ENCODE measurements around the gene UGT1A7.
A peak's percentile ranks its signal among the peaks of the same experiment; 100 is the strongest.
"Not testable (repeated sequence)": the region's sequence is repeated elsewhere in the genome, so short reads cannot be mapped to it uniquely, and the experiment has no call there.

Gene UGT1A7

DNA sequence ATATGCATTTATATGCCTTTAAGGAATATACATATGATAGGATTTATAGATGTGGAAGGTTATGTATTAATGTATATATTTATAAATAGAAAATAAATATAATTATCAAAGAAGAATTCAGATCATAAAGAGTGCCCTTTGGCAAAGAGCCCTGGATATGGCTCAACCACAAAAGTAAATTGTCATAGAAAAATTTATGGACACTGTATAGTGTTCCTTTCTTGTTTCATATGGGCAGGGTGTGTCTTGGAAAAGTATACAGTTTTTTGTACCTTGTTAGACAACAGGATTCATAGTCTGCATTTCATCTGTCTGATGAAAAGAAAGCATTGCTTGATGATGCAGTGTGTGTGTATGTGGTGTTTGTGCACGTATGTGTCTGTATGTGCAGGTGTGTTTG lies 2.9 kb downstream of the UGT1A7 start:
- no peak for DNase-seq

DNA sequence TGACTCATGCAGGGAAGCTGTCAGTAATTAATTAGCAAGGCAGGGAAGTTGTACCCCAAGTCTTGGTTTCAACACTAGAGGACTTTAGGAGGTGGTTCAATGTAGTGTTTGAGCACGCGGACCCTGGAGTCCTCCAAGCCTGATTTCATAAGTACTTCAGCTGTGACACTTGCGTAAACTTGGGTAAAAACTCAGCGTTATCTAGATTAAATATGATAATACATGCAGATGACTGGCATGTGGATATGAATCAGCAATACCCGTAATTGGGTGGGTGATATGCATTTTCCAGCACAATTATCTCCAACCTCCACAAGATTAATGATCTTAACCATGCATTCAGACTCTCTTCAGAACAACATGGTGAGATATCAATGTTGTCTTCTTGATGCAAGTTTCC lies 5.2 kb downstream of the UGT1A7 start:
- no peak for DNase-seq

DNA sequence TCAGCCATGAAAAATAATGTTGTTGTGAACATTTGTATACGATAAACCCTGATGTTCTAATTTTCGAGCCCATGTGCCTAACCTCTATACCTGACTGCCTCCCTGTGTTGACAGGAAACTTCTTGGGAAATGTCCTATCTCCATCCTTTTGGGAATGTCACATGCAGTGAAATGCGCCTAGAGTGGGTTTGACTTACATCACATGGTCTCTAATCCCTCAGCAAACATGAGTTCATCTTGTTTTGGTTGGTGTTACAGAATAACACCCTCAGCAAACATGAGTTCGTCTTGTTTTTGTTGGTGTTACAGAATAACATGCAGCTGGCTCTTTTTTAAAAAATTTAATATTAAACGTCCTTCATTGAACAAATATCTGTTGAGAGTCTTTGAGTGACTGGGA lies 6.6 kb downstream of the UGT1A7 start:
- no peak for DNase-seq

DNA sequence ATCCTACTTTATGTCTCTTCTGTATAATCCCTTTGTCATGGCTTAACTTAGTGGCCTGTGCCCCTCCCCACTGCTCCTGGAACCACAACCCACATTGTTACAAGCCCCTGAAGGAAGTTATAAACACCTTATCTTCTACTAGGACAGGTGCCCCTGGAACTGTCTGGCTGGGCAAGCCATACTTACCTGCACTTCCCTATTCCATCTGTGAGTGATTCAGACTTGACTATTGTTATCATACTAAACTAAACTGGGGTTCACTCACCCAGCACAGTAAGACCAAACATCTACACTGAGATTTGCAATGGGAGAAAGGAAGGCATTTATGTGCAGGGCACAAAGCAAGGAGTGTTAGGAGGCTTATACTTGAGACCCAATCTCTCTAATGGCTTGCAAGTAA lies 7.3 kb downstream of the UGT1A7 start:
- DNase-seq: no peak

DNA sequence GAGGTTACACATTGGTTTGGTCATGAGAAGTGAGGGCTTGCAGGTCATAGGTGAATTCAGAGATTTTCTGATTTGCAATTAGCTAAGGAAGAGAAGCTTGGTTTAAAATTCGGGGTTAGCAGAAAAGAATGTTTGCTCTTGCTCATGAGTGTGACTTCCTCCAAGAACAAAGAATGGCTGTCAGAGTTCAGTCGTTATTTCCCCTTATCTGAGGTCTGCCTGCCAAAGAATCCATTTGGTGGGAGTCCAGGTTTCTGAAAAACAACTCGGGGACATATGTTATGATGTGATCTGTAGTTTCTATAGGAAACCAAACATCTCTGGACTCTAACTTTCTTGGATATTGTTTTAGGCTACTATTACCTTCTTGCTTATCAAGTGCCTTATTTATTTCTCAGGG lies 7.8 kb downstream of the UGT1A7 start:
- no peak for DNase-seq

DNA sequence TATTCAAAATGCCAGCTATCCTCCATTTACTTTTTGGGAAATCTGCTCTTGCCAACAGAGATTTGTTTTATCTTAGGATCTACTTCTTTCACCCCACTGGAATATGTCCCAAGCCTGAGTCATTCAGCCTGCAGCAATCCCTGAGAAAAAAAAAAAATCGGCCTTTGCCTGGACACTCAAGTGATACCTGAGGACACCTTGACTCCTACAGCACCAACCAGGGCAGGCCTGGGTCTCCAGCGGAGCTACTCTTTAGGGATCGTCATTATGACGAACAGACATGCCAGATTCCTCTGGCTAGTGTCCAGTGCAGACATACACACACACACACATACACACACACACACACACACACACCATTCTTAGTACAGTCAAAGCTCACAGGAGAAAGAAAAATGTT lies 8.7 kb downstream of the UGT1A7 start:
- no peak for DNase-seq

DNA sequence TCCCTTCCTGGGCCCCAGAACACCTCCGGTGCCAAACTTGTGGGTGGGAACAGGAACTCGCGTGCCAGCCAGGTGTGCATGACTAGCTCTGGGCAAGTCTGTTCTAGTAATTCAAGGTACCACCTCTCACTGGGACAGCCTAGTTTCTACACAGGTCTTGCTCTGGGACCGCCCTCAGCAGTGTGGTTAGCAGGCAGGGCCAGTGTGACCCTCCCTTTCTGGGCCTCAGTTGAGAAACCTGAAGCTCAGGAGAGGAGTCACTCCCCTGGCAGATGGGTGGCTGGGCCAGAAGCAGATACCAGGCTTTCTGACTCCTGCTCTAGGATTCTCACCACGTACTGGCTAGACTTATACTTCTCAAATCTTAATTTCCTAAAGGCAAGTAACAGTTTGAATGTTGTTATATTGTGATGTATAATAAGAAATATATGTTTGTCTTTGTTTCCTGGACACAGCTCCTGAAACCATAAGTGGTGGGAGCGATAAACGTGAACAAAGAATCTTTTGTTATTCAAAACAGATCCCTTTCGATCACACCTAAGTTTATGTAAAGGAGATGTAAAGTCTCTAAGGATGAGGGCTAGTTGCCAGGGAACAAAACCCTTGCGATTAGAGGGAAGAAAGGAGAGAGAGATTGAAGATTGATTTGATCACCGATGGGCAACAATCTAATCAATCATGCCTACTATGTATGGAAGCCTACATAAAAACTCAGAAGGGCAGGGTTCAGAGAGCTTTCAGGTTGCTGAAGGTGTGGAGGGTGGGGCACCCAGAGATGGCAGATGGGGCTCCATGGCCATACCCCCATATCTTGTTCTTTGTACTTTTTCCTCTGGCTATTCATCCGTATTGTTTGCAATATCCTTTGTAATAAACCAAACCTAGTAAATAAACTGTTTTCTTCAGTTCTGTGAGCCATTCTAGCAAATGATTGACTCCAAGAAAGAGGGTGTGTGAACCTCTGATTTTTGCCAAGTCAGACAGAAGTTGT lies 10.0 kb downstream of the UGT1A7 start:
- DNase-seq: no peak

DNA sequence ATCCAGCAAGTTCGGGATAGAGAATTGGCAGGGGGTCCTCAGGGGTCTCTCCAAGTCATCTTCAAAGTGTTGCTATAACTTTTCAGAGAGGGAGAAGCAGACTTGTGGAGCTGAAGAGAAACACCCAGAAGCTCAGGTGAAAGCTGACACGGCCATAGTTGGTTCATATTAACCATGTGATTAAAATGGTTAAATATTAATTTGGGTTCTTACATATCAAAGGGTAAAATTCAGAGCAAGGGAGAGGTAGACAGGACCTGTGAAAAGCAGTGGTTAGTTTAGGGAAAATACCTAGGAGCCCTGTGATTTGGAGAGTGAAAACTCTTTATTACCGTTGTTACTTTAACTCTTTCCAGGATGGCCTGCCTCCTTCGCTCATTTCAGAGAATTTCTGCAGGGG lies 10.9 kb downstream of the UGT1A7 start, which contains the start of gene UGT1A6:
UGT1A6 (plus strand) TSS at position 243 of the 400 bp plus-strand sequence; CDS start at position 358, 115 bp downstream.
- DNase-seq: no peak

DNA sequence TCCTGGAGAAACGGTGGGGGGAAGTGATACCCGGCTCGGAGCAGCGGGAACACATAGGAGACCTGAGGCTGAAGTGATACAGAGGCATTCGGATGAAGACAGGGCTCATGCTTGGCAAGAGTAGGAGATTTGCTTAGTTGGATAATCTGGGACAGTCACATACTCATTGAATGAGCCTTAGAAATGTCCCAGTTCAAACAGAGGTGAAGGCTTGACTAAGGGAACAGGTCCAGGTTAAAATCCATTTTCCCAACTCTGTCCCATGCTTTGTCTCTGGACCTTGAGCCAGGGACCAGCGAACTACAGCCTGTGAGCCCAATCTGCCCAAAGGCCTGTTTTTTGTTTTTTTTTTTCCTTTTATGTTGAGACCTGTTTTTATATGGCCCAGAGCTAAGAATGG lies 12.3 kb downstream of the UGT1A7 start:
- no peak for DNase-seq

DNA sequence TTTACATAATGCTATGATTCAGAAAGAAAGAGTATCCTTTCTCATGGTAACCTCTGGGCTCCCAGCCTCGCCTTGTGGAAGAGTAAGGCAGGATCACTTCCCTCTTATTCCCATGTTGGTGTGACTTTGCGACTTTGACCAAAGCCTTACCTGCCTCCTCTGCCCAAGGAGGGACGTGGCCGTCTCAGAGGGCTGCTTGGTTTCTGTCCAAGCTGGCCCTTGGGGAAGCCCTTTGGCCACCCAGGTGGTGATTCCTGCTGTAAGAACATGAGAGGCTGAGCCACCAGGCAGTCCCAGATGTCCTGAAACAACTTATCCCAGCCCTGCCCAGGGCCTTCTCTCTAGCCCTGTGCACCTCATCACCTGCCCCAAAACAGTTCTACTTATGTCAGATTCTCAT lies 17.0 kb downstream of the UGT1A7 start:
- no peak for DNase-seq

DNA sequence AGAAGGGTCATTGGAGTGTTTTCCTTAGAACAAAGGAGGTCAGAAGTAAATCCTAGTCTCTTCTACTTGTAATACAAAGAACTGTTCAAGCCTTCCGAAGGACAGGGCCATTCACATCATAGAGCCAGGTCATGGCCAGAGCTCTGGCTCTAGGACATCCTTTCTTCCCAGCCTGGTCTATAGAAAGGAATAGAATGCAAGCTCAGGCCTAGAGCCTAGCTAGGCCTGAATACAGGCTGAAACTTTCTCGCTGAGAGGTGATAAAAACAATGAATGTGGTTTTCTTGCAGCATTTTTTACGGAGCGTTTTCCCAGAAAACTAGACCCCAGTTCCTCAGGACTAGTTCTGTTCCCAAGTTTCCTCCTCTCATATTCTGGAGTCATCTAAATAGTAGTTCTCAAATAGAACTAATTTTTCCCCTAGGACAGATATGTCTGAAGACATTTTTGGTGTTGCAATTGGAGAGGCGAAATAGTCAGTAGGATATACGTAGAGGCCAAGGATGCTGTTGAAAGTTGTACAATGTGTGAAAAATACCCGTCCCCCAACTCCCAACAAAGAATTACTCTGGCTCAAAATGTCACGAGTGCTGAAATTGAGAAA lies 17.8 kb downstream of the UGT1A7 start:
- DNase-seq: no peak

DNA sequence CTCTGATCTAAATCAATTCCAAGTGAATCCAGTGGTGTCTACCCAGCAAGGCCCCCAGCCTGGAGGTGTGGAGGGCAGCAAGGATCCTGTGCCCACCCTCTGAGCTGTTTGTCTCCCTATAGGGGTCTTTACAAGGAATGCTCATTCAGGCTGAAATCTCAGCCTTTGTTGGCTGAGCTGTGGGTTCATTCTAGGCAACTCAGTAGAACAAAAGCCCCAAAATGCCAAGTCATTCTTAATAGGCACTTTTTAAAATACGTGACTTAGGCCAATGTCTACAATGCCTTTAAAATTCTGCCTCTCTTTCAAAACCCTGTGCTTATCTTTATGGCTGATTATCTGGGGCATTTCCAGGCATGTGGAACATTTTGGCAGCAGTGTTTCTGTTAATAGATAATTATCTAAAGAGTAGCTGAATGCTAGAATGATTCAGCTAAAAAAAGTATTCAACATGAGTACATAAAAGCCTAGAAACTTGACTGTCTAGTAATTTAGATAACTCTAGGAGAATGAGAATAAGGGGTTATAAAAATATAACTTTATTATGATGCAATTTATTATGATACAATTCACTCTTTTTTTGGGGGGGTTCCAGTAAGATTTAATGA lies 18.4 kb downstream of the UGT1A7 start:
- no peak for DNase-seq

DNA sequence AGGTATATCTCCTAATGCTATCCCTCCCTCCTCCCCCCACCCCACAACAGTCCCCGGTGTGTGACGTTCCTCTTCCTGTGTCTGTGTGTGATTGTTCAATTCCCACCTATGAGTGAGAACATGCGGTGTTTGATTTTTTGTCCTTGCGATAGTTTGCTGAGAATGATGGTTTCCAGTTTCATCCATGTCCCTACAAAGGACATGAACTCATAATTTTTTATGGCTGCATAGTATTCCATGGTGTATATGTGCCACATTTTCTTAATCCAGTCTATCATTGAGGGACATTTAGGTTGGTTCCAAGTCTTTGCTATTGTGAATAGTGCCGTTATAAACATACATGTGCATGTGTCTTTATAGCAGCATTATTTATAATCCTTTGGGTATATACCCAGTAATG lies 19.1 kb downstream of the UGT1A7 start:
- not testable (repeated sequence) for DNase-seq

DNA sequence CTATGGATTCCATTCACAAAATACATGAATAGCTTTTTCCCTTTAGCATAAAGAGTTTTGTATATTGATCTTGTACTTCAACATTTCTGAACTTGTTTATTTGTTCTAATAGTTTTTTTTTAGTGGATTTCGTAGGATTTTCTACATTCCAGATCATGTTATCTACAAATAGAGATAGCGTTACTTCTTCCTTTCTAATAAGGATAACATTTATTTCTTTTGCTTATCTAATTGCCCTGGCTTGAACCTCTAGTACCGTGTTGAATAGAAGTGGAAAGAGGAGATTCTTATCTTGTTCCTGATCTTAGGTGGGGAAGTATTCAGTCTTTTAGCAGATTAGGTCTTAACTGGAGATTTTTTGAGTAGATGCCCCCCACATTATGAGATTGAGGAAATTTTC lies 20.5 kb downstream of the UGT1A7 start:
- DNase-seq: no peak

DNA sequence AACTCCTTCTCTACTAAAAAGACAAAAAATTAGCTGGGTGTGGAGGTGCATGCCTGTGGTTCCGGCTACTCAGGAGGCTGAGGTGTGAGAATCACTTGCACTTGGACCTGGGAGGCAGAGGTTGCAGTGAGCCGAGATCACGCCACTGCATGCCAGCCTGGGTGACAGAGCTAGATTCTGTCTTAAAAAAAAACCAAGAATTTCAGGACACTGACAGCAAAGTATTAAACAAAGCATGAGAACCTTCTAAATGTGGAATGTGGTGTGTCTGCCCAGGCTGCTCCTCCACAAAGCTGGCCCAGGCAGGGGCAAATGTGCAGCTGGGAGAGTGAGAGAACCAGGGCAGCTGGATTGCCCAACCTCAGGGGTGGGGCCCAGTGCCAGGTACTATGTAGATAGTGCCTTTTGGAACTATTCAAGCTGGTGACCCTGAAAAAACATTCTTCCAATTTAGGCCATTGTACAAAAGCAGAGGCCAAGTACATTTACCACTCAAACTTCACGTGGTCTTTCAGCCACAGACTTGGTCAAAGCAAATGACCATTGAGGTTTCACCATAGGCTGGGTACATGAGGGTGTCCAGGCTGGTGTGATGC lies 24.3 kb downstream of the UGT1A7 start:
- no peak for DNase-seq

DNA sequence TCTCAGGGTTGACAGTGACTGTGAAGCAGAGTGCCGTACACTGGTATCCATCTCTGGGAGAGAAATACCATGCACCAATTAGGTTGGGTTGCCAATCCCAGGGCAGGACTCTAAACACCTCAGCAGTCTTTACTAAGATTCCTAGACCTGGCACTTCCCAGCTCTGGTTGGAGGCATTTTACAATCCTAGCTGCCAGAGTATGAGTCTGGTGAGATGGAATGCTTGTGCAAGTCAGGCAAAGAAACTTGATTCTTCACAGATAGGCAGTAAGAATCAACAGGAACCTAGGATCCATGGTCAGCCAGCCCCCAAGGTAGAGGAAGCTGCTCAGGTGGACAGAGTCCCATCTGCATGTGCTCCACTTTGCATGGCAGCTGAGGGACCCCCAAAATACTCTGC lies 25.0 kb downstream of the UGT1A7 start:
- DNase-seq: no peak

DNA sequence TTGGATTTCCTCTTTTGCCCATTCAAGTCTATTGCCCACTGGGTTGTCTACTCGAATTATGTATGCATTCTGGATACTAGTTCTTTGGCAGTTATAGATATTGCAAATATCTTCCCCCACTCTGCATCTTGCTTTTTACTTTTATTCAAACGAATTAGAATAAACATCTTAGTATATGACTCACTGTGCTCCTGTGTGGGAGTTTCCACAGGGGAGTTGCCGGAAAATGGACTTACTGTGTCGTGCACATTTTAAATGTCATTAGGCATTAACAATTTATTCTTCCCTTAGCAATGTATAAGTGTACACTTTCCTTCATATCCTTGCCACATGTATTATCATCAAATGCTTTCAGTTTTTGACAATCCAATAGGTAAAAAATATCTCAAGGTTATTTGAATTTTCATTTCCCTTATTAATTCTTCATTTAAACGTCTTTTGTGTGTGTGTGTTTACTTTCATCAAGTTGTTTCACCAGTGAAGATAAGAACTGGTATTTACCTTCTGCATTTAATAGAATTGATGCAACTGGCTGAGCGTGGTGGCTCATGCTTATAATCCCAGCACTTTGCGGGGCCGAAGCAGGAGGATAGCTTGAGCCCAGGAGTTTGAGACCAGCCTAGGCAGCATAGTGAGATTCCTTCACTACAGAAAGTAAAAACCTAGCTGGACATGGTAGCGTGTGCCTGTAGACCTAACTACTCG lies 26.4 kb downstream of the UGT1A7 start:
- DNase-seq: no peak

DNA sequence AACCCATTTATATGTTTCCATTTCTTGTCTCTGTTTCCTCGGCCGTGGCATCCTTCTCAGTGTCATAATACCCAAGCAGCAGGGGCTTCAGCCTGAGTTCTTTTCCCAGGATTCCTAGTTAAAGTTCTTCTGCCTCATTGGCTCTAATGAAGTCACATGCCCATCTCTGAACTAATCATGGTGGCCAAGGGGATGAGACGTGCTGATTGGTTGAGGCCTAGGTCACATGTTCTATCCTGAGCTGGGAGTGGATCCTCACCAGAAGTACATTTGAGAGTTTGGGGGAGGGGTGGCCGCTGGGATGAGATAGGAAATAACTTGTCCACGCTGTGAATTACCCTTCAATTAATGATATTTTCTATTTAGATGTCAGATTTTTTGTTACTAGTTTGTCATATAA lies 27.2 kb downstream of the UGT1A7 start:
- no peak for DNase-seq

DNA sequence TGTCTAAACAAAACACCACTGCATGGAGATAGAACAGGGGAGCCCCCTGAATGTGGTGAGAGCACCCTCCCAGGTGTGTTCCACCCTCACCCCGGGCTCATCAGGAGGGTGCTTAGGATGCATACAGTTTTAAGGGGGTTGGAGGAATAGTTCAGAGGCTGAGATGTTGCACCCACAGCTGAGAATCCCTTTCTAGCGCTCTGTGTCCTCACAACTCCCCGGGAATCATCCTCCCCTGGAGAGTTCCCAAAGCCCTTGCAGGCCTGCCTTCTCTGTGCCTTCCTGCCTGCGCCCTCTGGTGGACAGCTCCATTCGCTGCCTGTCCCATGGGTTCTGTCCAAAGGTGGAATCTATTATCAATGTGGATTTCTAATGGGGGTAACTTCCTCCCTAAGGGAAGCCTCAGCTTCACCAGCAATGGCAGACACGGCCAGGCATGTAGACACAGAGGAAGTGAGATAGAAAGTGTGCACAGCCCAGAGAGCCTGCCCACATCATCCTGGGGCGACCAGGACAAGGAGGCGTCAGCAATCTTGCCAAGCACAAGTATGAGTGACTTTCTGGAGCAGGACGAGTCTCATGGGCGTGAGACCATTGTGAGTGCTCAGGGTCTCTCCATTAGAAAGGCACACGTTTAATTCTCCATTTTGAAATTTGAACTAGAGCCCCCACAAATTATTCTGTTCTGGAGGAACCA lies 29.8 kb downstream of the UGT1A7 start:
- DNase-seq: peak; percentile 67

DNA sequence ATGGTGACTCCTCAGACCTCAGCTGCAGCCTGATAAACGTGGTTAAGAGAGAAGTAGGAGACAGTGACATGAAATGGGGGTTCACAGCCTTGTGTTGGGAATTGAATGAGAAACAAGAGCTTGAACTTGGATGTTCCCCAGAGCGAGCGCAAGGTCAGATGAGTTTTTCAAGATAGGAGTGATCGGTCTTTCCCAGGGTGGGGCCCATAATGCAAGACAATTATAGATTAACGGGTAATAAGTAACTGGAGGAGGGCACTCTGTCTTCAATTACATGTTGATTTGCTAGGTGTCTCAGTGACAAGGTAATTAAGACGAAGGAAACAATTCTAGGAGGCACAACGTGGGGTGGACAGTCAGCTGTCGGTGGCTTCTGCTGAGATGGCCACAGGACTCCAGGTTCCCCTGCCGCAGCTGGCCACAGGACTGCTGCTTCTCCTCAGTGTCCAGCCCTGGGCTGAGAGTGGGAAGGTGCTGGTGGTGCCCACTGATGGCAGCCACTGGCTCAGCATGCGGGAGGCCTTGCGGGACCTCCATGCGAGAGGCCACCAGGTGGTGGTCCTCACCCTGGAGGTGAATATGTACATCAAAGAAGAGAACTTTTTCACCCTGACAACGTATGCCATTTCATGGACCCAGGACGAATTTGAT lies 31.0 kb downstream of the UGT1A7 start, which contains the start of gene UGT1A5:
UGT1A5 (plus strand) TSS at position 297 of the 651 bp plus-strand sequence; CDS start at position 382, 85 bp downstream.
- no peak for DNase-seq

DNA sequence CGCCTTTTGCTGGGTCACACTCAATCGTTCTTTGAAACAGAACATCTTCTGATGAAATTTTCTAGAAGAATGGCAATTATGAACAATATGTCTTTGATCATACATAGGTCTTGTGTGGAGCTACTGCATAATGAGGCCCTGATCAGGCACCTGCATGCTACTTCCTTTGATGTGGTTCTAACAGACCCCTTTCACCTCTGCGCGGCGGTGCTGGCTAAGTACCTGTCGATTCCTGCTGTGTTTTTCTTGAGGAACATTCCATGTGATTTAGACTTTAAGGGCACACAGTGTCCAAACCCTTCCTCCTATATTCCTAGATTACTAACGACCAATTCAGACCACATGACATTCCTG lies 31.5 kb downstream of the UGT1A7 start:
- no peak for DNase-seq

DNA sequence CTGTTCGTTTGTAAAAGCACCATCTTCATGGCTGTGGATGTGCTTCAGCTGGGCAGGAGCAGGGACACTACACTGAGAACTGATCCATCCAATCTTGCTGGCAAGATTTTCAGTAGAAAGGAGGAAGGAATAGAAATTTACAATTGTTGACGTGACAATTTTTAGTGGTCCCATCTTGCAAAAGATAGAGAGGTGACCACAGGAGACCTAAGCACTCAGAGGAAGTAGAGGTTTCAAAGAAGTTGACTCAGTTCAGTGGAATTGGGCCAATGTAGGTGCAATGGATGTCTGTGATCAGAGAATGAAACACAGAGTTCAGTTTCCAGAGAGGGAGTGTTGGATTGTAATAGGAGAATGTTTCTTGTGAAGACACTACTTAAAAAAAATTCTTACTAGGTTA lies 32.4 kb downstream of the UGT1A7 start:
- DNase-seq: no peak

Data from COR-L47 (cell line).